ENCODE measurements around the gene IQSEC2.

The IQSEC2 gene

GRCh38 chrX:53266914-53267313, 14.5 kb downstream of the IQSEC2 start:
- no peak for DNase-seq

DNA sequence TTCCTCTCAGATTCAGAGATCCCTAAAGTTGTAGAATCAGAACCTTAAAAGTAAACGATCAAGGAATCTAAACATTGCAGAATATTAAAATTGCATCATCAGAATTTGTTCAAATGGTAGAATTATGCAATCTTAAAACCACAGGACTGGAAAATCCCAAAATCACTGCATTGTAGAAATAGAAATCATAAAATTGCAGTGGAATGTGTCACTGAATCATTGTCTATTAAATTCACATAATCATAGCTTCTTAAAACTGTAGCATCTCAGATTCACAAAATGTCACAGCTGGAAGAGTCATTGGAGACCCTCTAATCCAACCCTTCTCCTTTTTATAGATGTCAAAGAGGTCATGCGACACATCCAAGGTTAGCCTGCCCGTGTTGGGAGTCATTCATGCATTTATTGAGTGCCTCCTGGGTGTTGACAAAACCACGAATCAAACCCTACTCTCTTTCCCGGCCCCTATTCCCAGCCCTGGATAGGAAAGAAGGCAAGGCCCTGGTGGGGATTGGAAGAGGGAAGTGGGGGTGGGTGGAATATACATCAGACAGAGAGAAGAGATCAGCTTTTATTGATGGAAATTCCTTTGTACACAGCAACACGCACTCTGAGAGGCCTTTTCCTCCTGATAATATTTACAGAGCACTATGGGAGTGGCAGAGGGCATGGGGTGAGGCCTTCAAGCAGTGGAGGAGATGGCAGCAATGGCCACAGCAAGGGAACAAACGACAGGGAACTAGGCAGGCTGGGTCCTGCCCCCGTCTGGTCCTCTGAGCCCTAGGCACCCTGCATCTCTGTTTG, 15.4 kb downstream of the IQSEC2 start:
- no peak for DNase-seq

GRCh38 chrX:53263597-53264094, 17.7 kb downstream of the IQSEC2 start:
- DNase-seq, result no peak

DNA sequence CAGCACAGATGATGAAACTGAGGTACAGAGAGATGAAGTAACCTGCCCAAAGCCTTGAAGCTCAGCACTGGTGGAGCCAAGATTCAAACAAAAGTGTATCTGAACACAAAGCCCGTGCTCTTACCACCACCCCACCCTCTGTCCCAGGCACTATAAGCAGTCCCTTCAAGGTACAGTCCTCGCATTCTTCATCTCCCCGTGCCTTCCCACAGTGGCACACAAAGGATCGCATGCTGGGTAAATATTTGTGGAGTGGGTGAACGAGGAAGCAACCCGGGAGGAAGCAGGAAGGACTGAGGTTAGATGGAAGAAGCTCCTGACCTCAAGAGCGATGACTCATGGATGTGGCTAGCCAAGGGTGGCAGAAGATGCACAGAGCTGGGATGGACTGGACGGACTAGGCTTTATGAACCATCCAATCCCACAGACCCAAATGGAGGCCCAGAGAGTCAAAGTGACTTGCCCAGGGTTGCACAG, 18.4 kb downstream of the IQSEC2 start:
- no peak for DNase-seq

GRCh38 chrX:53262189-53262917, 19.0 kb downstream of the IQSEC2 start:
- no peak for DNase-seq

GRCh38 chrX:53261355-53261972, 19.9 kb downstream of the IQSEC2 start:
- no peak for DNase-seq

DNA sequence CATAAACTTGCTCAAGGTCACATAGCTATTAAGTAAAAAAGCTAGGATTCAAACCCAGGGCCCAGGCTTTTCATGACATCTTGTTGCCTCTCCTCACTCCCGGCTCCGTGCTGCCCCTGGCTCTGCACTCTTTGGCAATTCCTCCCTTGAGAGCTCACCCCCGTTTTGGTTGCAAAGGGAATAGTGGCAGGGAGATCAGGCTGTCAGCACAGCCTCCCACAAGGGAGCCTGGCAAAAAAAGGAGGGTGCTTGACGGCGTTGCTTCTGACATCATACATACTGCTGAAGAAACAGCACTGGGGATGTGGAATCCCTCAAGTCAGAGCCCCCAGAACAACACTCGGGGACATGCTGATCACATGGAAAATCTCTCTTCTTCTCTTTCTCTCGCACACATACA, 20.5 kb downstream of the IQSEC2 start:
- no peak for DNase-seq

GRCh38 chrX:53257670-53258423, 23.5 kb downstream of the IQSEC2 start:
- no peak for DNase-seq

DNA sequence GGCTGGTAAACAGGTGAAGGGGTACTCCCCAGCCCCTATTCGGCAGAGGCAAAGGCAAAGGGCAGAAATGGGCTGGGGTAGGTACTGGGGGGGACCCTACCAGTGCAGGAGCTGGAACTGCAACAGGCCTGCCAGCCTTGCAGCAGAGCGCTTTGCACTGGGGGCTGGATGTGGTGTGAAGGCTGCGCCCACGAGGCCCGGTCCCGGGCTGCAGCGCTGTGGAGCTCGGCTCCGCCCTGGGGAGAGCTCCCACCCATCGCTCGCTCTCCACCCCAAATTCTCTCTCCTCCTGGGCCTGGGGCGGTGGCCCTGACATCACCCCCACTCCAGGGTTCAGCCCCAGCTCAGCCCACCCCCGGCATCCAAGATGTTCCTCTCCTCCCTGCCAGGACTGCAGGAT, 24.2 kb downstream of the IQSEC2 start:
- no peak for DNase-seq

DNA sequence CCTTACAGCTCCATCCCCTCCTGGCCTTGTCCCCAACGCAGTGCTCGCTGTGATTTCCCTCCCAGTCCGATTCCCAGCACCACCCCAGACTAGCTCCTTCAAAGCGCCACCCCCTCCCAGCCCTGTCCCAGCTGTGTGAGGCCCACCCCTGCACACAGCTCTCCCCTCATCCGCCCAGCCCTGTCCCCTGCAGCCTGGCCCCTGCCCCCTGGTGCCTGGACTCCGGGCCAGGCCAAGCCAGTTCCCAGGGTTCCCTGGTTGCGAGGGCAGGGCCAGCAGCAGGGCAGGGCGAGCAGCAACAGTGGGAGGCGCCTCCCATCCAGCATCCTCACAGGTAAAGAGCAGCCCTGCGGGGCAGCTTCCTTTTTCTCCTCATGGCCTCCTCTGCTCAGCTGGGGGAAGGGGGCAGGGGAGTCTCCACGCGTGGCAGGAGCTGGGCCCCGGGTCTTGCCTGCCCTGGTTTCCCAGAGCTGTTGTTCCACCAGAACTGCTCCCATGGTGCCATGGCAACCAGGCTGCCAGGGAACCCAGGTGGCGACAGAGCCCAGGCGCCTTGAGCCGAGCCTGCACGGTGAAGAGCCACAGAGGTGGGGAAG, 24.8 kb downstream of the IQSEC2 start:
- no peak for DNase-seq

GRCh38 chrX:53255738-53256191, 25.6 kb downstream of the IQSEC2 start:
- no peak for DNase-seq

- DNase-seq, result no peak
Observed at GRCh38 chrX:53254570-53255461, 26.6 kb downstream of the IQSEC2 start.

- no peak for DNase-seq
Observed at GRCh38 chrX:53253293-53254020, 27.9 kb downstream of the IQSEC2 start.

DNA sequence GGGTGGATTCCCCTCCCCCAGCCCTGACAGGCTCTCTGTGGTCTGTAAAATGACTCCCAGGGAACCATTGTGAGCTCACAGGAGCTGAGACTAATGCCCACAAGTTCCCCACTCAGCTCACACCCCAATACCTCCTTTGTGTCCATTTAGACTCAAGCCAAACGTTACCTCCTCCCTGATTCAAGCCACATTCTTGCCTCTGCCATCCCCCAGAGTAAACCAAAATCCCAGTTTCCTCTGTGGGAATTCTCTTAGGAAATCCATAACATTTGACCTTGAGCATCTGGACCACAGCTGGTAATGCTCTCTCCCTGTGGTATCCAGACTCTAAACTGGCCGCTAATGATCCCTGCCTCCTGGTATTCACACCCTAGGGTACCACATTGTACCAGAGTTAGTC, 30.1 kb downstream of the IQSEC2 start:
- DNase-seq, result no peak

GRCh38 chrX:53250556-53250955, 30.8 kb downstream of the IQSEC2 start:
- DNase-seq, result no peak

- no peak for DNase-seq
Observed at GRCh38 chrX:53249408-53250042, 31.9 kb downstream of the IQSEC2 start.

GRCh38 chrX:53247928-53248327, 33.5 kb downstream of the IQSEC2 start:
- DNase-seq, result no peak

DNA sequence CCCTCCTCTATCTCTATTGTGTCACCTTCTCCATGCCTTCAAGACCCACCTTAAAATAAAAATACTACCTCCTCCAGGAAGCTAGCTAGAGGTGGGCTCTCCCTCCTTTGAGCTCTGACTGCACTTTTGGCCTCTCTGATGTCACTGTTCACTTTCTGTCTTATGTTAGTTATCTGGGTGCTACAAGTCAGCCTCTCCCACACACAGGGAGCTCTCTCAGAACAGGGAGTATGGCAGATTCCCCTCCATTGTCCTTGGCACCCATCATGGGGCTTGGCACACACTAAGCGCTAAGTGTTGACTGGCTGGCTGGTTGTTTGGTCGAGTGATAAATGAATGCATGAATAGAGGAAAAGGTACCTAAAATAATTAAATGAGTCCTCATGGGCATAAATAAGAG, 35.2 kb downstream of the IQSEC2 start:
- no peak for DNase-seq

GRCh38 chrX:53244610-53245009, 36.8 kb downstream of the IQSEC2 start:
- no peak for DNase-seq

DNA sequence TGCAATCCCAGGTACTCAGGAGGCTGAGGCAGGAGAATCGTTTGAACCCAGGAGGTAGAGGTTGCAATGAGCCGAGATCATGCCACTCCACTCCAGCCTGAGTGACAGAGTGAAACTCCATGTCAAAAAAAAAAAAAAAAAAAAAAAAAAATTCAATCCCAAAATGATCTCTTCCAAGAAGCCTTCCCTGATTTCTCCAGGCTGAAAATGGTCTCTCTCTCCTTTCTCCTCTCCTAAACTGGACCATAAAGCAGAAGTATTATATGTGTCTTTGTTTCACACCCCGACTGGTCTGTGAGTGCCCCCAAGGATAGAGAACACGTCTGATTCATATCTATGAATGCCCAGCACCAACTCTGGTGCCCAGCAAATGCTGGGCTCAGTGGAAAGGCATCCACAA, 39.1 kb downstream of the IQSEC2 start:
- no peak for DNase-seq

All from NCI-H2029 treated with DMSO at 0.1 percent for 48 hours (cell line).